Measurements from ENCODE around the gene SPAG16. TPM values are rescaled to one million over a fixed set of nuclear protein-coding genes. Genes with fewer than 3 reads are reported as not detected.
"Not testable (repeated sequence)": the region's sequence is repeated elsewhere in the genome, so short reads cannot be mapped to it uniquely, and the experiment has no call there.

SPAG16 gene
- total and polyA plus RNA-seq, 2 of the 13 experiments (the other 11 are each of a cell fraction or from before 2014, with no cell fraction given): 9.6 to 26.5 TPM

GRCh38 chr2:213688133-213688532 lies 403.9 kb downstream of the SPAG16 start:
- ChIA-PET POLR2A (no interaction called here), CTCF (ENCODE audit: low intra/inter-chr PET ratio, low total read pairs) (no interaction called here)
- in situ Hi-C loops (cut with HindIII; ENCODE audit: extremely low pct_ligation_motif_present, low pct_unique_long_range_greater_than_20kb): no loop called here
- no peak for TF ChIP-seq ZMYM2 (CRISPR knock-in tag; IDR thresholded peaks at IDR 0.05)
- Histone ChIP-seq H4K20me1 (ENCODE audit: insufficient read depth, low read length) (no peaks in the 10 kb centered on the region), H2AFZ (ENCODE audit: low read length) (no peak overlapping the region), H3K36me3 (replicated peaks in 1 of 2; ENCODE audit: control insufficient read depth in 1 of 2, insufficient read depth in 2 of 2, low read length in 2 of 2) (no peaks in the 10 kb centered on the region), H3K4me3 (replicated peaks in 1 of 3; ENCODE audit: insufficient read depth in 1 of 3, low read depth in 2 of 3, low read length in 3 of 3) (no peak overlapping the region), H3K9me3 (ENCODE audit: low read length) (peaks cover 56% of the 10 kb centered on the region), H3K27me3 (ENCODE audit: control insufficient read depth in 1 of 2, insufficient read depth in 2 of 2, low read length in 2 of 2) (no peaks in the 10 kb centered on the region), H3K4me2 (ENCODE audit: low read depth, low read length) (no peak overlapping the region), H3K9ac (ENCODE audit: insufficient read depth, low read depth, low read length) (no peak overlapping the region), H3K4me1 (ENCODE audit: insufficient read depth, low read length) (no peaks in the 10 kb centered on the region), H3K27ac (ENCODE audit: extremely low read length, insufficient read depth, low read length) (no peak overlapping the region), H3K79me2 (ENCODE audit: insufficient read depth, low read length) (no peaks in the 10 kb centered on the region)
- DNase-seq (ENCODE audit: low spot score) (no peak), FAIRE-seq (no peak), ATAC-seq (no peak)
- no TSS peak for BruUV-seq (replicated peaks)
- intact Hi-C loops (cut with micrococcal nuclease; ENCODE audit: unreplicated experiment): no loop called here

- BruUV-seq (replicated peaks); H2AFZ ChIP-seq (ENCODE audit: low read length); H3K9ac ChIP-seq (ENCODE audit: insufficient read depth, low read depth, low read length); H3K4me2 ChIP-seq (ENCODE audit: low read depth, low read length); ATAC-seq; POLR2A ChIA-PET; H4K20me1 ChIP-seq (ENCODE audit: insufficient read depth, low read length); H3K4me3 ChIP-seq (replicated peaks in 1 of 3; ENCODE audit: insufficient read depth in 1 of 3, low read depth in 2 of 3, low read length in 3 of 3); intact Hi-C loops (cut with micrococcal nuclease; ENCODE audit: unreplicated experiment); FAIRE-seq; DNase-seq (ENCODE audit: low spot score); in situ Hi-C loops (cut with HindIII; ENCODE audit: extremely low pct_ligation_motif_present, low pct_unique_long_range_greater_than_20kb); CTCF ChIA-PET (ENCODE audit: low intra/inter-chr PET ratio, low total read pairs); H3K4me1 ChIP-seq (ENCODE audit: insufficient read depth, low read length); H3K27me3 ChIP-seq (ENCODE audit: control insufficient read depth in 1 of 2, insufficient read depth in 2 of 2, low read length in 2 of 2); H3K36me3 ChIP-seq (replicated peaks in 1 of 2; ENCODE audit: control insufficient read depth in 1 of 2, insufficient read depth in 2 of 2, low read length in 2 of 2); H3K79me2 ChIP-seq (ENCODE audit: insufficient read depth, low read length); H3K27ac ChIP-seq (ENCODE audit: extremely low read length, insufficient read depth, low read length): not testable (repeated sequence)
- peaks cover 59% of the 10 kb centered on the region for H3K9me3 ChIP-seq (ENCODE audit: low read length)
- 4% methylated on average over 3 of the region's 3 CpGs for WGBS (ENCODE audit: low lambda C conversion rate)
Measured at GRCh38 chr2:213688825-213689224, 404.6 kb downstream of the SPAG16 start.

- FAIRE-seq (no peak), DNase-seq (ENCODE audit: low spot score) (no peak), ATAC-seq (no peak)
- Histone ChIP-seq H3K4me1 (ENCODE audit: insufficient read depth, low read length) (no peaks in the 10 kb centered on the region), H3K36me3 (replicated peaks in 1 of 2; ENCODE audit: control insufficient read depth in 1 of 2, insufficient read depth in 2 of 2, low read length in 2 of 2) (no peaks in the 10 kb centered on the region), H2AFZ (ENCODE audit: low read length) (no peak overlapping the region), H3K9me3 (ENCODE audit: low read length) (peaks cover 62% of the 10 kb centered on the region), H3K4me2 (ENCODE audit: low read depth, low read length) (no peak overlapping the region), H3K79me2 (ENCODE audit: insufficient read depth, low read length) (no peaks in the 10 kb centered on the region), H3K27ac (ENCODE audit: extremely low read length, insufficient read depth, low read length) (no peak overlapping the region), H4K20me1 (ENCODE audit: insufficient read depth, low read length) (no peaks in the 10 kb centered on the region), H3K4me3 (replicated peaks in 1 of 3; ENCODE audit: insufficient read depth in 1 of 3, low read depth in 2 of 3, low read length in 3 of 3) (no peak overlapping the region), H3K27me3 (ENCODE audit: control insufficient read depth in 1 of 2, insufficient read depth in 2 of 2, low read length in 2 of 2) (no peaks in the 10 kb centered on the region), H3K9ac (ENCODE audit: insufficient read depth, low read depth, low read length) (no peak overlapping the region)
- WGBS (ENCODE audit: low lambda C conversion rate): 0% methylated on average over 1 of the region's 1 CpG
- no TSS peak for BruUV-seq (replicated peaks)
- in situ Hi-C loops (cut with HindIII; ENCODE audit: extremely low pct_ligation_motif_present, low pct_unique_long_range_greater_than_20kb) (no loop called here), intact Hi-C loops (cut with micrococcal nuclease; ENCODE audit: unreplicated experiment) (no loop called here)
- POLR2A ChIA-PET: no interaction called here
- CTCF ChIA-PET (ENCODE audit: low intra/inter-chr PET ratio, low total read pairs): no interaction called here
- no peak for TF ChIP-seq SUZ12 (IDR thresholded peaks at IDR 0.05; ENCODE audit: low read depth, low read length)
- TF ChIP-seq KDM2A (CRISPR knock-in tag; IDR thresholded peaks at IDR 0.05; ENCODE audit: borderline replicate concordance, low read depth): no peak
- TF ChIP-seq ZNF362 (CRISPR knock-in tag; IDR thresholded peaks at IDR 0.05; ENCODE audit: borderline replicate concordance): no peak
- no peak for TF ChIP-seq ZNF256 (CRISPR knock-in tag; conservative IDR thresholded peaks at IDR 0.05)
- TF ChIP-seq LBX2 (CRISPR knock-in tag; IDR thresholded peaks at IDR 0.05; ENCODE audit: borderline replicate concordance): no peak
- no peak for TF ChIP-seq XRCC5 (optimal IDR thresholded peaks at IDR 0.05; ENCODE audit: low read length)
- TF ChIP-seq U2AF2 (IDR thresholded peaks at IDR 0.05; ENCODE audit: low read depth, low read length): no peak
- no peak for TF ChIP-seq GFI1 (CRISPR knock-in tag; IDR thresholded peaks at IDR 0.05; ENCODE audit: borderline replicate concordance)
- TF ChIP-seq SNAPC2 (CRISPR knock-in tag; IDR thresholded peaks at IDR 0.05): no peak
- TF ChIP-seq ZNF784 (CRISPR knock-in tag; IDR thresholded peaks at IDR 0.05; ENCODE audit: borderline replicate concordance): no peak
Measured at GRCh38 chr2:213689585-213689984, 405.3 kb downstream of the SPAG16 start.
